Subcutaneous adipose tissue (tissue), 4 donors: ENCODE results near the gene NISCH. TPM values are rescaled to one million over a fixed set of nuclear protein-coding genes. Genes with fewer than 3 reads are reported as not detected.

ENCODE experiments used
- CTCF ChIP-seq: fragments of 450-650 bp; IDR thresholded peaks from one replicate; pipeline ENCODE4 v1.5.1; 2016; ENCODE audit warnings: low read depth, mild to moderate bottlenecking, control low read depth, antibody characterized with exemption, moderate library complexity
- total RNA-seq, 4 donors: library from RNA; depleted of rRNA; stranded (reverse); fragments of >200 nt; gene quantifications; one replicate each; pipeline ENCODE4 v1.1.0, GENCODE V29; 2016

Gene NISCH
- total RNA-seq, 4 donors from 2014 or later: 52.7 to 105 (median 71.5) TPM

- no peak for TF ChIP-seq CTCF
Observed at GRCh38 chr3:52471371-52472238, 16.2 kb downstream of the NISCH start.

- no peak for TF ChIP-seq CTCF
Observed at GRCh38 chr3:52472239-52473000, 17.0 kb downstream of the NISCH start.

DNA sequence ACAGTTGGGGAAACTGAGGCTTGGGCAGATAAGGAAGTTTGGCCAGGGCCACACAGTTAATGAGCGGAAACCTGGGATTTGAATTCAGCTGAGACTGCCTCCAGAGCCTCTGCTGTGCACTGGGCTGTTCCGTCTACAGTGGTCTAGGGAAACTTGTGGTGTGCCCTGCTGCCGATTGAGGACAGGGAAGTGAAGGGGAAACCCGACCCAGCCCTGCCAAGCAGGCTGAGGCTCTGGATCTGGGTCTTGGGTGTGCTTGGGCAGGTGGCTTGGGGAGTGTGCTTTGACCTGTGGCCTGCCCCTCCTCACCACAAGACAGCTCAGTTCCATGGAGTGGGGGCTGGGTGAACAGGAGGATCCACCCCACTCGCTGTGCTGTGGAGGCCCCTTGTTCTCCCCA, 17.6 kb downstream of the NISCH start:
- TF ChIP-seq CTCF: no peak

DNA sequence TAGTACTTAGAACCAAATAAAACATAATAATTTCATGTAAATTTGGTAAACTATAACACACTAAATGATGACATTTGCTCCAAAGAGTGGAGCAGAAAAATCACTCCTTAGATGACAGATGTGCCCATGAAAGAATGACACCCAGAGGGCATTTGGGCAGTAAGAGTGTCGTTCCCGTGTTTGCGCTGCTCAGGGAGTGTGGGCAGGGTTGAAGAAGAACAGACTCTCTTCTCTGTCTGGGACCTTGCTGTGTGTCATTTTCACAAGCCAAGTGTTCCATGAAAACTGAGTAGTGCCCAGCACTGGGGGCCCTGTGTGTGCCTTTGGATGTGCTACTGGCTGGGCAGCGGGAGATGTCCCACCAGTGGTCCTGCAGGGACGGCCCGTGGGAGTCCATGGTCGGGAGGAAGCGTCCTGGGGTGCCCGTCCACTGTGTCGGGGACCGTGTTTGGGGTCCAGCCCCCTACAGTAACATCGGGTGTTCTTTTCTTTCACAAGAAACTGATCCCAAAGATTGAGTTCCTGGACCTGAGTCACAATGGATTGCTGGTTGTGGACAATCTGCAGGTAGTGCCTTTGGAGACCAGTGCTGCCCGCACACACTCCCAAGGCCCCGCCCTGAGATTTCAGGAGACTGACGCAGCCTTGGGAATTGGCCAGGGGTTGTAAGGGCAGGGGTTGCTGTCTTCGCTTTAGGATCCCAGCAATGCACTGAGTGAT, 21.8 kb downstream of the NISCH start:
- TF ChIP-seq CTCF: no peak

DNA sequence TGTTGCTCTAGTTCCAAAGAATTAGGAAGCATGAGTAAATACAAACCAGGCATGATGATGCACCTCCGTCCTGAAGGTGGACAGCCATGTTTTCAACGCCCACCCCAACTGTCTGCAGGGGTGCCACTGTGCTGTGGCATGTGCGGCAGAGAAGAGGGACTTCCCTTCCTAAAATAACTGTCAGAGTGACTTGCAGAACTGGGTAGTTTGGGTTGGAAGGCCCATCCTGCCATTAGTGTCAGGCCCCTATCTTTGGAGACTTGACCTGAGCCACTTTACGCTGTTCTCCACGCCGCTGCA, 22.3 kb downstream of the NISCH start:
- TF ChIP-seq CTCF: no peak

DNA sequence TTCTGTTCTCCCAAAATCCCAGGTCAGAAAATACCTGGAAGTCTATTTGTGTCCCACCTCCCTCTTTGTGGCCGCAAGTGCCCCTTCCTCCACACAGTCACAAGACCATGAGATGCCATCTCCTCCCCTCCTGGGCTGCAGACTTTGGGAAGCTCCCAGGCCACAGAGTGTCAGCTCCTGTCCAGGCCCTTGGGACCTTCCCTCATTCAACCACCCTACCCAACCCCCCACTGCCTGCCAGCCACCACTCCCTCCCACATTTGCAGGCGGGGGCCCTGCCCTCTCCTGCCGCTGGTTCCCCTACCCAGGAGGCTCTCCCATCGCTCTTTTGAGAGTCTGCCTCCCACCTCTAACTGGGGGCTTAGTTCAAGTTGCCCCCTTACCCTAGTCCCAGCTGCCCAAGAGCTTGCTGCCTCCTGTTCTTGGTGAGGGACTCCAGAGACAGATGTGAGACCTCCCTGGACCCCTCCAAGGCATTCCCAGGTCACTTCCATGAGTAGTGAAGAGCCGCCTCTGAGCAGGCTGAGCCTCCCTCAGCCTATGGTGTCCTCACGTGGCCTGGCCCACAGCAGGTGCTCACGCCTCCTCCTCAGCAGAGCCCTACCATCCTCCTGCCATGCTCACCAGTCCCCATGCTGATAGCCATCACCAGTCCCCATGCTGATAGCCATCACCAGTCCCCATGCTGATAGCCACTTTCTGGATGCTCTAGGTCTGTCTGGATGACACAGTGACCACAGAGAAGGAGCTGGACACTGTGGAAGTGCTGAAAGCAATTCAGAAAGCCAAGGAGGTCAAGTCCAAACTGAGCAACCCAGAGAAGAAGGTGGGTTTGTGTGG, 23.9 kb downstream of the NISCH start:
- no peak for TF ChIP-seq CTCF
